H1 (cell line): Measurements from ENCODE around the gene LRP1.

Experiments
- JUND ChIP-seq: IDR thresholded peaks from 2 replicates; pipeline ENCODE4 v1.6.1; 2011; ENCODE audit warnings: mild to moderate bottlenecking, improper control_type of control experiment, low read length
- PHF8 ChIP-seq: fragments of 200-600 bp; sonication (generic); conservative IDR thresholded peaks from 2 replicates; pipeline ENCODE4 v1.7.1; 2012; ENCODE audit warnings: low read depth, mild to moderate bottlenecking, inconsistent platforms, low read length, moderate library complexity
- TF ChIP-seq, protein P1 (sequence below), 3 experiments: IDR thresholded peaks; 1 replicate in 2 of 3; 2 replicates in 1 of 3; pipeline versions ENCODE4 v1.5.1 to v1.6.1; 2011; ENCODE audit warnings: low read length in 3 of 3, mild to moderate bottlenecking in 3 of 3, inconsistent platforms in 2 of 3, low read depth in 1 of 3, moderate library complexity in 1 of 3; ENCODE audit not compliant: insufficient read depth in 1 of 3; ENCODE audit errors: control extremely low read depth in 1 of 3

DNA sequence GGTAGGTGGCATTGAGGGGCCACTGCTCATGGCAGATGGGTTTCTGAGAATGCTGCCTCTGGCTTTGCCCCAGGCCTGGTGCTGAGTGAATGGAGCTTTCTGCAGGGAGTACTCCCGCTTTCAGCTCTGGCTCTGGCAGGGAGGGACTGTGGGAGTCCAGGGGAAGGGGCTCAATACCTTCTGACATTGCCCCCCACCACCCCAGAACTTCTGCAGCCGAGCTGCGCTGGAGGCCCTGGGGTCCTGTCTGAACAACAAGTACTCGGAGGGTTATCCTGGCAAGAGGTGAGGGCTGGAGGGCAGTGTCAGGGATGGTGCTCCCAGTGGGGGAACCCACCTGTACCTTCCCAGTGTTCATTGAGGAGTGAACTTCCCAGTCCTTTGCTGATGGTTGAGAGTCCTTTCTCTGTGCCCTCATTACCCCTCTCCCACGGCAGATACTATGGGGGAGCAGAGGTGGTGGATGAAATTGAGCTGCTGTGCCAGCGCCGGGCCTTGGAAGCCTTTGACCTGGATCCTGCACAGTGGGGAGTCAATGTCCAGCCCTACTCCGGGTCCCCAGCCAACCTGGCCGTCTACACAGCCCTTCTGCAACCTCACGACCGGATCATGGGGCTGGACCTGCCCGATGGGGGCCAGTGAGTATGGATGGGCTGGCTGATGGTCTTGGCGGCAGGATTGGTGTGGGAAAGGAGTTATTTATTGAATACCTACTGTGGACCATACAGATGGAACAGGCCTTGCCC is 103.2 kb downstream of the LRP1 start:
- TF ChIP-seq, protein P1, sequence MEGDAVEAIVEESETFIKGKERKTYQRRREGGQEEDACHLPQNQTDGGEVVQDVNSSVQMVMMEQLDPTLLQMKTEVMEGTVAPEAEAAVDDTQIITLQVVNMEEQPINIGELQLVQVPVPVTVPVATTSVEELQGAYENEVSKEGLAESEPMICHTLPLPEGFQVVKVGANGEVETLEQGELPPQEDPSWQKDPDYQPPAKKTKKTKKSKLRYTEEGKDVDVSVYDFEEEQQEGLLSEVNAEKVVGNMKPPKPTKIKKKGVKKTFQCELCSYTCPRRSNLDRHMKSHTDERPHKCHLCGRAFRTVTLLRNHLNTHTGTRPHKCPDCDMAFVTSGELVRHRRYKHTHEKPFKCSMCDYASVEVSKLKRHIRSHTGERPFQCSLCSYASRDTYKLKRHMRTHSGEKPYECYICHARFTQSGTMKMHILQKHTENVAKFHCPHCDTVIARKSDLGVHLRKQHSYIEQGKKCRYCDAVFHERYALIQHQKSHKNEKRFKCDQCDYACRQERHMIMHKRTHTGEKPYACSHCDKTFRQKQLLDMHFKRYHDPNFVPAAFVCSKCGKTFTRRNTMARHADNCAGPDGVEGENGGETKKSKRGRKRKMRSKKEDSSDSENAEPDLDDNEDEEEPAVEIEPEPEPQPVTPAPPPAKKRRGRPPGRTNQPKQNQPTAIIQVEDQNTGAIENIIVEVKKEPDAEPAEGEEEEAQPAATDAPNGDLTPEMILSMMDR (IDR thresholded peaks at IDR 0.05; ENCODE audit: control extremely low read depth in 1 of 3, insufficient read depth in 1 of 3, low read depth in 1 of 3, low read length in 3 of 3) = no peak
- TF ChIP-seq JUND (no peak), PHF8 (no peak)
